ENCODE results near the gene DHDH.
"Not testable (repeated sequence)": the region's sequence is repeated elsewhere in the genome, so short reads cannot be mapped to it uniquely, and the experiment has no call there.

DHDH gene

GRCh38 chr19:48897181-48897580 is 36.3 kb upstream of the DHDH start:
- H3K4me3 ChIP-seq (ENCODE audit: insufficient read length, low read depth) = no peak overlapping the region
- peaks cover 4% of the 10 kb centered on the region for H3K4me1 ChIP-seq (ENCODE audit: insufficient read depth, insufficient read length)
- DNase-seq (ENCODE audit: low read depth, low spot score) = no peak
- TF ChIP-seq SUZ12 (IDR thresholded peaks at IDR 0.05; ENCODE audit: extremely low read depth, insufficient read depth, insufficient read length) (no peak), YY1 (IDR thresholded peaks at IDR 0.05; ENCODE audit: insufficient read depth, insufficient read length) (no peak), ZNF274 (IDR thresholded peaks at IDR 0.05; ENCODE audit: low read depth, low read length) (no peak)
- no peaks in the 10 kb centered on the region for H3K27me3 ChIP-seq (ENCODE audit: insufficient read depth, insufficient read length)
- H3K9ac ChIP-seq (ENCODE audit: insufficient read length, low read depth) = no peak overlapping the region
- peaks cover 5% of the 10 kb centered on the region for H3K36me3 ChIP-seq (ENCODE audit: insufficient read depth, insufficient read length, low read length)
- H3K9me3 ChIP-seq (ENCODE audit: insufficient read depth, low read length) = no peaks in the 10 kb centered on the region

GRCh38 chr19:48899386-48899749 is 34.1 kb upstream of the DHDH start:
- not testable (repeated sequence) for H3K4me1 ChIP-seq (ENCODE audit: insufficient read depth, insufficient read length); H3K9ac ChIP-seq (ENCODE audit: insufficient read length, low read depth); DNase-seq (ENCODE audit: low read depth, low spot score); H3K27me3 ChIP-seq (ENCODE audit: insufficient read depth, insufficient read length); H3K9me3 ChIP-seq (ENCODE audit: insufficient read depth, low read length); H3K4me3 ChIP-seq (ENCODE audit: insufficient read length, low read depth); H3K36me3 ChIP-seq (ENCODE audit: insufficient read depth, insufficient read length, low read length)

GRCh38 chr19:48899781-48900476 is 33.6 kb upstream of the DHDH start, which contains the start of gene NUCB1:
TSS of gene NUCB1 (plus strand) at chr19:48900312. CDS start at chr19:48900797, 485 bp downstream.
- TF ChIP-seq ZNF274 (IDR thresholded peaks at IDR 0.05; ENCODE audit: low read depth, low read length) = no peak
- TF ChIP-seq YY1 (IDR thresholded peaks at IDR 0.05; ENCODE audit: insufficient read depth, insufficient read length) = no peak
- no peak for TF ChIP-seq SUZ12 (IDR thresholded peaks at IDR 0.05; ENCODE audit: extremely low read depth, insufficient read depth, insufficient read length)
- Histone ChIP-seq H3K36me3 (ENCODE audit: insufficient read depth, insufficient read length, low read length) (peaks cover 13% of the 10 kb centered on the region), H3K4me1 (ENCODE audit: insufficient read depth, insufficient read length) (peaks cover 3% of the 10 kb centered on the region), H3K4me3 (ENCODE audit: insufficient read length, low read depth) (peak within 1 kb of the TSS; percentile 77), H3K9me3 (ENCODE audit: insufficient read depth, low read length) (no peaks in the 10 kb centered on the region), H3K9ac (ENCODE audit: insufficient read length, low read depth) (peak within 1 kb of the TSS; percentile 80), H3K27me3 (ENCODE audit: insufficient read depth, insufficient read length) (no peaks in the 10 kb centered on the region)
- DNase-seq (ENCODE audit: low read depth, low spot score) = peak; percentile 95

GRCh38 chr19:48900477-48901406 is 32.8 kb upstream of the DHDH start:
- Histone ChIP-seq H3K9me3 (ENCODE audit: insufficient read depth, low read length) (no peaks in the 10 kb centered on the region), H3K27me3 (ENCODE audit: insufficient read depth, insufficient read length) (no peaks in the 10 kb centered on the region), H3K4me3 (ENCODE audit: insufficient read length, low read depth) (peak overlapping the region; percentile 77), H3K36me3 (ENCODE audit: insufficient read depth, insufficient read length, low read length) (peaks cover 21% of the 10 kb centered on the region), H3K4me1 (ENCODE audit: insufficient read depth, insufficient read length) (no peaks in the 10 kb centered on the region), H3K9ac (ENCODE audit: insufficient read length, low read depth) (peak overlapping the region; percentile 80)
- no peak for DNase-seq (ENCODE audit: low read depth, low spot score)
- TF ChIP-seq YY1 (IDR thresholded peaks at IDR 0.05; ENCODE audit: insufficient read depth, insufficient read length) (no peak), ZNF274 (IDR thresholded peaks at IDR 0.05; ENCODE audit: low read depth, low read length) (no peak), SUZ12 (IDR thresholded peaks at IDR 0.05; ENCODE audit: extremely low read depth, insufficient read depth, insufficient read length) (no peak)

GRCh38 chr19:48902291-48902690 is 31.2 kb upstream of the DHDH start:
- H3K4me3 ChIP-seq (ENCODE audit: insufficient read length, low read depth); H3K9me3 ChIP-seq (ENCODE audit: insufficient read depth, low read length); DNase-seq (ENCODE audit: low read depth, low spot score); H3K27me3 ChIP-seq (ENCODE audit: insufficient read depth, insufficient read length); H3K4me1 ChIP-seq (ENCODE audit: insufficient read depth, insufficient read length); H3K9ac ChIP-seq (ENCODE audit: insufficient read length, low read depth): not testable (repeated sequence)
- peaks cover 23% of the 10 kb centered on the region for H3K36me3 ChIP-seq (ENCODE audit: insufficient read depth, insufficient read length, low read length)

- H3K36me3 ChIP-seq (ENCODE audit: insufficient read depth, insufficient read length, low read length) = peaks cover 28% of the 10 kb centered on the region
- H3K9ac ChIP-seq (ENCODE audit: insufficient read length, low read depth); H3K27me3 ChIP-seq (ENCODE audit: insufficient read depth, insufficient read length); H3K9me3 ChIP-seq (ENCODE audit: insufficient read depth, low read length); H3K4me1 ChIP-seq (ENCODE audit: insufficient read depth, insufficient read length); DNase-seq (ENCODE audit: low read depth, low spot score); H3K4me3 ChIP-seq (ENCODE audit: insufficient read length, low read depth): not testable (repeated sequence)
Observed at GRCh38 chr19:48903788-48904187, 29.7 kb upstream of the DHDH start.

GRCh38 chr19:48905664-48906063 is 27.8 kb upstream of the DHDH start:
- Histone ChIP-seq H3K4me1 (ENCODE audit: insufficient read depth, insufficient read length) (no peaks in the 10 kb centered on the region), H3K27me3 (ENCODE audit: insufficient read depth, insufficient read length) (no peaks in the 10 kb centered on the region), H3K36me3 (ENCODE audit: insufficient read depth, insufficient read length, low read length) (peaks cover 35% of the 10 kb centered on the region), H3K9ac (ENCODE audit: insufficient read length, low read depth) (no peak overlapping the region), H3K9me3 (ENCODE audit: insufficient read depth, low read length) (no peaks in the 10 kb centered on the region), H3K4me3 (ENCODE audit: insufficient read length, low read depth) (no peak overlapping the region)
- no peak for DNase-seq (ENCODE audit: low read depth, low spot score)
- no peak for TF ChIP-seq SUZ12 (IDR thresholded peaks at IDR 0.05; ENCODE audit: extremely low read depth, insufficient read depth, insufficient read length)
- TF ChIP-seq YY1 (IDR thresholded peaks at IDR 0.05; ENCODE audit: insufficient read depth, insufficient read length) = no peak
- no peak for TF ChIP-seq ZNF274 (IDR thresholded peaks at IDR 0.05; ENCODE audit: low read depth, low read length)
